NCI-H510A treated with DMSO at 0.1 percent for 48 hours (cell line): Measurements from ENCODE around the gene PGM2L1.
"Not testable (repeated sequence)": the region's sequence is repeated elsewhere in the genome, so short reads cannot be mapped to it uniquely, and the experiment has no call there.

Experiments used
- DNase-seq: peaks from one replicate; lab custom pipeline; 2025; lab: John Stamatoyannopoulos, UW

Gene PGM2L1

DNA sequence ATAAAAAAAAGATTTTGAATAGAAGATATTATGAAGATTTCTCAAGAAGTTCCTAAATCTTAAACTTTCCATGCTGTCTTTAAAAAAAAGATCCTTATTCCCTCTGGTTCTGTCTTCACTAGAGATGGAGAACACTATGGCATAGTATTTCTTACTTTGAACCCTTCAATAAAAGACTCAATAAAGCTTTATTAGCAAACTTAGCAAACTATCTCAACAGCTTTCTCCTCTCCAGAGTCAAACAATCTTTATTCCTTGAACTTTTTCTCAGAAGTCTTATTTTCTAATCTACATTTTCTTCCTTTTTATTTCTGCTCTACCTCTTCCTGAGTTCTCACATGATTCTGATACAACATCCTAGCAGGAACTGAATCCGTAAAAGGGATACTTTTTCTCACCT lies 65.0 kb downstream of the PGM2L1 start:
- DNase-seq: no peak

DNA sequence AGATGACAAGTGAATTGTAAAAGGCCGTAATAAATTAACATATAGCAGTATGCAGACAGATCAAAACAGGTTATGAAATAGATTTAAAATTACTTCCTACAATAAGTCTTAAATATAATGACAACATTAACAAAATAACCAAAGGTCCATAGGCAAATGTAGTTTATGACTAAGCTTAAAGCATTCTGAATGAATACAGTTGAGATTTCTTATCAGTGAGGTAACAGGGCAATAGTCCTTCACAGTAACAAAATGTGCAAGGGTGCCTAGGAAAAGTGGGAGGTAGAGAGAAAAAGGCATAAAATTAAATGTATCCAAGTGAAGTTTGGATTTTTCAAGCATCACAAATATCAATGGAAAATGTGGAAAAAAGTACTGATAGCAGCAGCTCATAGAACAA lies 65.9 kb downstream of the PGM2L1 start:
- no peak for DNase-seq

- not testable (repeated sequence) for DNase-seq
These were observed 67.2 kb downstream of the PGM2L1 start for GRCh38 chr11:74331000-74331399.

- DNase-seq: no peak
These were observed 68.0 kb downstream of the PGM2L1 start for GRCh38 chr11:74330075-74330858.

- DNase-seq: no peak
These were observed 71.2 kb downstream of the PGM2L1 start for GRCh38 chr11:74327076-74327475.

DNA sequence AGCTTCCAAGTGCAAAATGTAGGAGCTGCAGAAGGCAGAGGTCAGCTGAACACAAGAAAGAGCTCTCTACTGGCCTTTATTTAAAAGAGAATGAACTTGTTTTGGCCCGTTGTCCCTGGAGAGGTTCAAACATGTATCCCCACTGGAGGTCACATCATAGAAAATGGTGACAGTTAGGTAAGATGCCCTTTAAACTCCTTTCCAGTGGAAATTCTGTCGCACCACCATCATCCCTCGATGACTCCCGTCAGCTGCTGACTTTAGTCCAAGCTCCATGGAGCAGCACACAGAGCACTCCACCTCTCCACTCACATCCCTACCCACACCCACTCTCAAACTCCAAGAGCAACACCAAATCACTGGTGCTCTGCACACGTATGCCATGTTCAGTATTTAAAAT lies 71.6 kb downstream of the PGM2L1 start:
- DNase-seq: no peak

- no peak for DNase-seq
These were observed 72.3 kb downstream of the PGM2L1 start for GRCh38 chr11:74325649-74326645.

DNA sequence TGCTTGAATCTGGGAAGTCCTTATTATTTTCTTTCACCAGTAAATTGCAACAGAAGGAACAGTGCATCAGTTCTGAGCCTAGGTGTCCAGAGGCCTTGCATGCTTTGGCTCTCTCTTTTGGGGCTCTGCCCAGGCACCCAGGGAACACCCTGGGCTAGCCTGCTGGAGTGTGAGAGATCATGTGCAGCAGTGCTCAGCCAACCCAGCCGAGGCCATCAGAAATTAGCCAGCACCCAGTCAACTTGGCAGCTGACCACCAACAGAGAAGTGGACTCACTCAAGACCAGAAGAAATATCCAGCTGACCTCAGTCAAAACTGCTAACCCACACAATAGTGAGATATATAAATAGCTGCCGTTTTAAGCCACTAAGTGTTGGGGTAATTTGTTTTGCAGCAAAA lies 75.6 kb downstream of the PGM2L1 start:
- no peak for DNase-seq

- DNase-seq: peak; percentile 18
These were observed 76.6 kb downstream of the PGM2L1 start for GRCh38 chr11:74321487-74322188.

GRCh38 chr11:74320538-74320937 lies 77.7 kb downstream of the PGM2L1 start:
- no peak for DNase-seq

GRCh38 chr11:74319139-74319816 lies 79.0 kb downstream of the PGM2L1 start:
- no peak for DNase-seq

GRCh38 chr11:74318241-74318932 lies 79.8 kb downstream of the PGM2L1 start:
- no peak for DNase-seq

GRCh38 chr11:74316772-74317505 lies 81.3 kb downstream of the PGM2L1 start:
- DNase-seq: no peak

GRCh38 chr11:74312326-74312725 lies 85.9 kb downstream of the PGM2L1 start:
- no peak for DNase-seq

DNA sequence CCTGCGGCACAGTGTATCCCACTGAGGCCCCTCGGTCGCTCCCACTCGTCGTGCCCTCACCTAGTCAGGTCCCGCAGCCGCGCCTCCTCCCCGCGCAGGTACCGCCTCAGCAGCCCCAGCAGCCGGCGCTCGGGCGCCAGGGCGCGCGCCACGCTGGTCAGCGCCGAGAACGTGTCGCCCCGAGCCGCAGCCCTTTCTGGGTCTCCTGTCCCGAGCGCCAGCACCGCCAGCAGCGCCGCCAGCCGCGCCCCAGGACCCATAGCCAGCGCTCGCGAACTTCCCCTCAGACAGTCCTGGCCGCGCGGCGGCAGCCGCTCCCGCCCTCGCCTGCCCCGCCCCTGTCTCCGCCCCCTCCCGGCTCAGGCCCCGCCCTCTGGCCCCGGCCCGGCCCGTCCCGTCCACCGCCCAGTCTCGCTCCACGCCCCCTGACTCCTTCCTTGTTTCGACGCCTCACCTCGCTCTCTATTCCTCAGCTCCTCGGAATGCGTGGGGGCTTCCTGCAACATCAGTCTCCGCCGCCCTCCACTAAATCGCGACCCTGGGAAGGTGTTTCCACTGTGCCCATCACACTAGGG lies 86.8 kb downstream of the PGM2L1 start, which contains the start of gene P4HA3:
TSS of gene P4HA3 (minus strand) at position 289 of the 575 bp plus-strand sequence. CDS start at position 260, 29 bp downstream.
- peak; percentile 49 for DNase-seq

DNA sequence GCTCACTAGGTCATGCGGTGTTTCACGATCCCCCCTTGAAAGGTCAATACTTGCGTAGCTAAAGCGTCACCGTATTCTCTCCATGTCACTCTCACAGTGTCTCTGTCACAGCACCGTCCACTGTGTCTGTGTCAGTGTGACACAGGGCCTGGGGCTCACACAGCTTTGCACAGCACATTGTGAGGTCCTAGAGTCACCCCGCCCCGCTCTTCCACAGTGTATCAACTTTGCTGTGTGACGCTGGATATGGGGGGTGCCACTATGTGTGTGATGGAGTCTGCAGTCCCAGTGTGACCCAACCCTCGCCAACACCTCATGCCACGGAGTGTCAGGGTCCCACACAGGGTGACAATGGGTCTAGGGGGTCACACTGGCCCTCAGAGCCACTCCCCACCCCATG lies 87.4 kb downstream of the PGM2L1 start:
- DNase-seq: no peak

GRCh38 chr11:74307434-74307833 lies 90.8 kb downstream of the PGM2L1 start:
- DNase-seq: no peak

GRCh38 chr11:74306435-74307175 lies 91.6 kb downstream of the PGM2L1 start:
- no peak for DNase-seq

DNA sequence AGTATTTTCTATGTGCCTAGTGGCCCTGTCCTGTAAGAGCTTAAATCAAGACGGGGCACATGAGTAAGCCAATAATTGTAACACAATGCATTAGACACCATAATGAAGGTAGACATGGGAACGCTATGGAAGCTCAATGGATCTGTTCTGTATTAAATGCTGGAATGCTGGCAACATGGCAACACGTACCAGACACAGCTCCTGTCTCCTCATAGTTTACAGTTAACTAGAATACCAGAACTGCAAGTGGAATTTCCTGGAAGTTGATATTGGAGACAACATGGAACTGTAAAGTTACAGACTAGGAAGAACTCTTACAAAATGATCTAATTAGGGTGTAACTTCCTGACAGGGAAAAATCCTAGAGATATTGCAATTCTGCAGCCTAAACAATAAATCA lies 99.2 kb downstream of the PGM2L1 start:
- DNase-seq: no peak
